HG03521 (cell line): ENCODE data around the gene TUT1.
"Not testable (repeated sequence)": the region's sequence is repeated elsewhere in the genome, so short reads cannot be mapped to it uniquely, and the experiment has no call there.

Experiments
- ATAC-seq: cut with Tn5 transposase; IDR thresholded peaks from one replicate; pipeline ENCODE4 v1.9.1; 2021; ENCODE audit warnings: mild to moderate bottlenecking, moderate library complexity; ENCODE audit not compliant: unreplicated experiment

TUT1 gene

DNA sequence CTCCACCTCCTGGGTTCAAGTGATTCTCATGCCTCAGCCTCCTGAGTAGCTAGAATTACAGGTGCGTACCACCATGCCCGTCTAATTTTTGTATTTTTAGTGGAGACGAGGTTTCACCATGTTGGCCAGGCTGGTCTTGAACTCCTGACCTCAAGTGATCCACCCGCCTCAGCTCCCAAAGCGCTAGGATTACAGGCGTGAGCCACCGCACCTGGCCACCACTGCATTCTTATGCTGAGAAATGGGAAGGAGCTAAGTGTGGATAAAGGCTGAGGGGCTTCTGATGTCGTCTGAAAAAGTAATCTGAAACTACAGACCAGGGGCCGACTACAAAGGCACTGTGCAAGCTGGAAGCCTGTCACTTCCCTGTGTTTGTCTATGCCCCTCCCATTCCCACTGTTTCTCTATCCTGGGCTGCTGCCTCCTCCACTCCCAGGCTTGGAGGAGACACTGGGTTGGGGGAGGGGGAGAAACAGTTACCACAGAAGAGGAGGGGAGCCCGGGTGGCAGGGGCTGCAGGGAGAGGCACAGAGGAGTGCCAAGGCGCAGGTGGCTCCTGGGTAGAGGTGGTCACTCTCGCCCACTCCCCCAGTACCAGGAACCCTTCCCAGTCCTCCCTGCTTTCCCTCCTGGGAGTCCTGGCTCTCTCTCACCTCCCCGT is 13.3 kb upstream of the TUT1 start:
- ATAC-seq: no peak

DNA sequence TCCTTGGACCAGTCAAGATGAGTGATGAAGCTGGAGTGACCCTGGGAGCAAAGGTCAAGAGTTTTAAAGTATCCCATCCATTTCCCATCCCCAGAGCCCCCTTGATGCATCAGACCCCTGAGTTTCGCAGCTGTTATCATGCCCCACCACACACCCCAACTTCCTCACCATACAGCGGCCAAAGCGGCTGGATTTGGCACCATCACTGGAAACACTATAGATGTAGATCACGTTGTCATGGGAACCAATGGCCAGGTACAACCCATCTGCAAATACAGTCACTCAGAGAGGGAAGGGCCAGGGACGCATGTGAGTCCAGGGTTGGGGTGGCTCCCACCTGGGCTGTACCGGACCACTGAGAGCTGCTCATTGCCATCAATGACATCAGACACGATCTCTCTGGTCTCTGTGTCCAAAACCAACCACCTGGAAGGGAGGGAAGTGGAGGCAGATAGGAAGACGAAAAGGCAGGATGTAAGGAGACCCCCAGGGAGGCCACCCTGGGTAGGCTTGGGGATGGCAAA is 12.5 kb upstream of the TUT1 start:
- ATAC-seq: no peak

DNA sequence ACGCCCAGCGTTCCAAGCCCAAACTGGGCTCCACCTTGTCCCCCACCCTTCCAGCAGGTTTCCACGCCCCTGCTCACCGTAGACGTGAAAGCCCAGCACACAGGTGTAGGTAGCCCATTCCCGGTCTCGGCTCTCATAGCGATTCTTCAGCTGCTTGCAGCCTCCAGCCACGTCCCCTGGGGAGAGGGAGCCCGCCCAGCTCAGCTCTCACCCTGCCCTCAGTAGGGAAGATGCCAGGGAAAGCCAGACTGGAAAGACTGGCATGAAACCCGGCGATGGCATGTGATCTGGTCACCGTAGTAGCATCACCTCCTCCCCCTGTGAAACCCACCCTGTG is 11.7 kb upstream of the TUT1 start:
- no peak for ATAC-seq

- no peak for ATAC-seq
Observed at GRCh38 chr11:62602141-62603071, 11.1 kb upstream of the TUT1 start.

- ATAC-seq: peak; percentile 74
Observed at GRCh38 chr11:62601372-62602140, 10.2 kb upstream of the TUT1 start, which contains the start of gene MTA2. MTA2 (minus strand) TSS chr11:62601865; CDS start chr11:62601450, 415 bp downstream.

GRCh38 chr11:62601122-62601371 is 9.7 kb upstream of the TUT1 start:
- no peak for ATAC-seq

- ATAC-seq: no peak
Observed at GRCh38 chr11:62600367-62601121, 9.2 kb upstream of the TUT1 start.

GRCh38 chr11:62599901-62600300 is 8.6 kb upstream of the TUT1 start:
- no peak for ATAC-seq

- ATAC-seq: peak; percentile 28
Observed at GRCh38 chr11:62599069-62599696, 7.9 kb upstream of the TUT1 start.

DNA sequence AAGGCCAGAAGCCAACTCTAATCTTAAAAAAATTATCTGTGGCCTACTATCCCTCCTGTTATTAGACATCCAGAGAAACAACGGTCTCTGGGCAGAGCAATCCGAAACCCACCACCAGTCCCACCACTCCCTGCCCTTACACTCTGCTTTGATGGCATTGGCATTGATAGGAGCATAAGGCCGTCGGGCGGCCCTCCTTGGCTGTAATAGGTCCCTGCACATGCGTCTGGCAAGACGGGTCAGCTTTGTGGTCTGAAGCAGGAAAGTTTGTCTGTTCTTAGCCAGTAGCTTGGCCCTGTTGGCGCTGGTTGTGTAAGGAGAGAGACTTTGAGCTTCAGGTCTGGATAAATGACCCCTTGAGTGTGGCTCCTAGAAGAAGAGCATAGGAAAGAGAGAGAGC is 3.8 kb upstream of the TUT1 start:
- no peak for ATAC-seq

GRCh38 chr11:62593434-62594044 is 2.2 kb upstream of the TUT1 start:
- no peak for ATAC-seq

DNA sequence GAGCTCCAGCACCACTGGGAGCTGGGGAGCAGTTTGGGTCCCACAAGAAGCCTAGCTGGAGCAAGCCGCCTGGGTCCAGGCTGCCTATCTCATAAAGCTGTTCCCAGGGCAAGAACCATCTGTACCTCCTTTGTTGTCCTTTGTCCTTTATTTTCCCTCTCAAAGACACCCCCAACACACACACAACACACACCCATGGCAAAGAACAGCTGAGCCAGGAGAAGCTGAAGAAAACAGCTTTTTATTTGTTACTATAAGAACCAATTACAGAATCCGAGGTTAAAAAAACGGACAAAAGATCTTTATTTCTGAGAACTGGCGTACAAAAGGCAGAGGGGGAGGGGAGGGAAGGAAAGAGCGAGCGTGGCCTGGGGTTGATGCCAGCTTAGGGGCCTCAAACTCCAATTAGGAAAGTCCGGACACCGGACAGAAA is 1.7 kb upstream of the TUT1 start:
- no peak for ATAC-seq

- ATAC-seq: no peak
Observed at GRCh38 chr11:62592146-62592815, 958 bp upstream of the TUT1 start.

GRCh38 chr11:62588966-62589637 is 2.2 kb downstream of the TUT1 start:
- ATAC-seq: no peak

GRCh38 chr11:62585356-62585755 is 6.0 kb downstream of the TUT1 start:
- not testable (repeated sequence) for ATAC-seq

GRCh38 chr11:62581735-62582134 is 9.6 kb downstream of the TUT1 start:
- not testable (repeated sequence) for ATAC-seq

DNA sequence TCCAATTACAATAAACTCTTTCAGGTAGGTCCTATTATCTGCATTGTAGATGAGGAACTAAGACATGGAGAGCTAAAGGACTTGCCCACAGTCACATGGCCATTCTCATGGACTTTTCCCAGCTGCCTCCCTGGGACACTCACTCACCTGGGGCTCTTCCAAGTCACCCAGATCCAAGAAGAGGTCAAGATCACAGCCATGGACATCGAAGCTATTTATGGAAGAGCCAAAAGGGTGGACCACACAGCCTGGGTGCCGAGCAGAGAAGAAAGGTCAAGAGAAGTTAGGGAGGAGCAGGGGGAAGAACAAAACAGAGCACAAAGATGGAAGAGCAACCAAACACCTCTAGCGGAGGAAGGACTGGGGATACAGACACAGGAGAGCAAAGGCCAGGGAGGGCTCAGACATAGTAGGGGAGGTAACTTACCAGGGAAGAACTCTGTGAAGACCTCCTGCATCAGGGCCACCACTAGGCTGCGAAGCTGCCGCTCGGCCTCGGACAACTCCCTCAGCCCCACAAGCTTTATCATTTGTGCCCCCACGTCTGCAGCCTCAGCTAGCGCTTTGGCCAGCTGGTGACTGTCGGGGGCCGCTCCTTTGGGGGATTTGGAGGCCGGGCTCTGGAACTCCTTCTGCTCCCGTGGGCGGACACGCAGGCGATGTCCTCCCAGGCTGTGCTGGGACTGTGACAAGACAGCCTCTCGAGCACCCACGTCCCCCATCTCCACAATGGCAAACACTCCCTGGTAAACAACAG is 10.2 kb downstream of the TUT1 start:
- ATAC-seq: no peak

DNA sequence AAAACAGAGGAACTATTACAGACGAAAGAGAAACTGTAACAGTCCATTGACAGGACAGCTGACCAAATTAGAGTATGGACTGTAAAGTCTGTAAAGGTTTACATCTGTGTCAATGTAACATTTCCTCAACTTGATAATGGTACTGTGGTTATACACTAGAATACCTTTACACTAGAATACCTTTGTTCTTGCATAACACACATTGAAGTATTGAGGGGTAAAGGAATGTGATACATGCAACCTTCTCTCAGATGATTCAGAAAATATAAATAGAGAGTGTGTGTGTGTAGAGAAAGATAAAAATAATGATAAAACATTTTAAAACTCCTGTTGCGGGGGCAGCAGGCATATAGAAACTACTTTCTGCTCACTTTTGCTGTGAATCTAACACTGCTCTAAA is 12.1 kb downstream of the TUT1 start:
- no peak for ATAC-seq
